ENCODE measurements around the gene RNF207.

RNF207 gene

GRCh38 chr1:6163191-6163972, 42.5 kb upstream of the RNF207 start:
- TF ChIP-seq EZH2phosphoT487 (IDR thresholded peaks at IDR 0.05; ENCODE audit: borderline replicate concordance), result no peak
- TF ChIP-seq CTCF (conservative IDR thresholded peaks at IDR 0.05; ENCODE audit: low read length), result no peak
- no peaks in the 10 kb centered on the region for H3K79me2 ChIP-seq (ENCODE audit: insufficient read depth, low read length)
- H3K9me2 ChIP-seq (replicated peaks; ENCODE audit: low read depth, low read length), result no peaks in the 10 kb centered on the region
- H4K20me1 ChIP-seq (ENCODE audit: insufficient read depth, low read length, poor library complexity, severe bottlenecking), result no peaks in the 10 kb centered on the region
- no peak overlapping the region for H3K9ac ChIP-seq (ENCODE audit: low read depth, low read length, poor library complexity, severe bottlenecking)
- H3K4me3 ChIP-seq (ENCODE audit: low read length, poor library complexity, severe bottlenecking), result no peak overlapping the region
- no peak overlapping the region for H2AFZ ChIP-seq (ENCODE audit: low read length)
- H3K36me3 ChIP-seq (ENCODE audit: insufficient read depth, low read length), result no peaks in the 10 kb centered on the region
- no peaks in the 10 kb centered on the region for H3K27me3 ChIP-seq (ENCODE audit: insufficient read depth, low read length, poor library complexity, severe bottlenecking)
- no peaks in the 10 kb centered on the region for H3K4me1 ChIP-seq (ENCODE audit: insufficient read depth, low read length, poor library complexity, severe bottlenecking)
- no peak overlapping the region for H3K4me2 ChIP-seq (ENCODE audit: low read depth, low read length, poor library complexity, severe bottlenecking)
- H3F3A ChIP-seq (ENCODE audit: low read depth), result no peaks in the 10 kb centered on the region
- H3K9me3 ChIP-seq (ENCODE audit: insufficient read depth, low read depth, low read length), result no peaks in the 10 kb centered on the region

GRCh38 chr1:6163973-6164617, 41.8 kb upstream of the RNF207 start:
- Histone ChIP-seq H3K4me2 (ENCODE audit: low read depth, low read length, poor library complexity, severe bottlenecking) (no peak overlapping the region), H3K9me2 (replicated peaks; ENCODE audit: low read depth, low read length) (no peaks in the 10 kb centered on the region), H3K36me3 (ENCODE audit: insufficient read depth, low read length) (no peaks in the 10 kb centered on the region), H3K27me3 (ENCODE audit: insufficient read depth, low read length, poor library complexity, severe bottlenecking) (no peaks in the 10 kb centered on the region), H4K20me1 (ENCODE audit: insufficient read depth, low read length, poor library complexity, severe bottlenecking) (no peaks in the 10 kb centered on the region), H3K9me3 (ENCODE audit: insufficient read depth, low read depth, low read length) (no peaks in the 10 kb centered on the region), H3K4me1 (ENCODE audit: insufficient read depth, low read length, poor library complexity, severe bottlenecking) (no peaks in the 10 kb centered on the region), H3K4me3 (ENCODE audit: low read length, poor library complexity, severe bottlenecking) (no peak overlapping the region), H3F3A (ENCODE audit: low read depth) (no peaks in the 10 kb centered on the region), H3K9ac (ENCODE audit: low read depth, low read length, poor library complexity, severe bottlenecking) (no peak overlapping the region), H2AFZ (ENCODE audit: low read length) (no peak overlapping the region), H3K79me2 (ENCODE audit: insufficient read depth, low read length) (no peaks in the 10 kb centered on the region)
- no peak for TF ChIP-seq EZH2phosphoT487 (IDR thresholded peaks at IDR 0.05; ENCODE audit: borderline replicate concordance)
- no peak for TF ChIP-seq CTCF (conservative IDR thresholded peaks at IDR 0.05; ENCODE audit: low read length)

GRCh38 chr1:6165027-6165426, 40.9 kb upstream of the RNF207 start:
- Histone ChIP-seq H3K9me2 (replicated peaks; ENCODE audit: low read depth, low read length) (no peaks in the 10 kb centered on the region), H4K20me1 (ENCODE audit: insufficient read depth, low read length, poor library complexity, severe bottlenecking) (no peaks in the 10 kb centered on the region), H3K9ac (ENCODE audit: low read depth, low read length, poor library complexity, severe bottlenecking) (no peak overlapping the region), H3K4me2 (ENCODE audit: low read depth, low read length, poor library complexity, severe bottlenecking) (no peak overlapping the region), H2AFZ (ENCODE audit: low read length) (no peak overlapping the region), H3K4me3 (ENCODE audit: low read length, poor library complexity, severe bottlenecking) (no peak overlapping the region), H3F3A (ENCODE audit: low read depth) (no peaks in the 10 kb centered on the region), H3K27me3 (ENCODE audit: insufficient read depth, low read length, poor library complexity, severe bottlenecking) (no peaks in the 10 kb centered on the region), H3K4me1 (ENCODE audit: insufficient read depth, low read length, poor library complexity, severe bottlenecking) (no peaks in the 10 kb centered on the region), H3K9me3 (ENCODE audit: insufficient read depth, low read depth, low read length) (no peaks in the 10 kb centered on the region), H3K36me3 (ENCODE audit: insufficient read depth, low read length) (no peaks in the 10 kb centered on the region), H3K79me2 (ENCODE audit: insufficient read depth, low read length) (no peaks in the 10 kb centered on the region)
- TF ChIP-seq EZH2phosphoT487 (IDR thresholded peaks at IDR 0.05; ENCODE audit: borderline replicate concordance) (no peak), CTCF (conservative IDR thresholded peaks at IDR 0.05; ENCODE audit: low read length) (no peak)

All from Loucy (cell line).